HepG2 (cell line): ENCODE data around the gene GNPAT. TPM values are rescaled to one million over a fixed set of nuclear protein-coding genes. Genes with fewer than 3 reads are reported as not detected.
A peak's percentile ranks its signal among the peaks of the same experiment; 100 is the strongest.

Source experiments
- BCL6 ChIP-seq: IDR thresholded peaks from 2 replicates; pipeline ENCODE4 v1.6.1; 2016; ENCODE audit warnings: missing genetic modification reagents, missing compliant biosample characterization
- EHMT2 ChIP-seq: fragments of 200-600 bp; sonication (generic); IDR thresholded peaks from 2 replicates; pipeline ENCODE4 v1.7.0; 2017; ENCODE audit warnings: antibody characterized with exemption, low read depth, low read length, borderline replicate concordance
- GZF1 ChIP-seq: sonication (generic); formaldehyde crosslinking; IDR thresholded peaks from 2 replicates; pipeline ENCODE4 v1.5.1; 2020; ENCODE audit warnings: mild to moderate bottlenecking, missing genetic modification reagents
- ISL2 ChIP-seq: sonication (generic); formaldehyde crosslinking; IDR thresholded peaks from 2 replicates; pipeline ENCODE4 v1.5.0; 2020; ENCODE audit warnings: missing genetic modification reagents
- MXD4 ChIP-seq: IDR thresholded peaks from 2 replicates; pipeline ENCODE4 v1.6.1; 2016; ENCODE audit warnings: mild to moderate bottlenecking, missing biosample characterization, missing genetic modification reagents
- NCOA5 ChIP-seq: sonication (generic); formaldehyde crosslinking; IDR thresholded peaks from 2 replicates; pipeline ENCODE4 v1.4.0; 2020; ENCODE audit warnings: missing genetic modification reagents
- NCOR1 ChIP-seq: fragments of 200-600 bp; sonication (generic); IDR thresholded peaks from 2 replicates; pipeline ENCODE4 v1.7.0; 2017; ENCODE audit warnings: antibody characterized with exemption, low read length, borderline replicate concordance
- PAX8 ChIP-seq: sonication (generic); formaldehyde crosslinking; IDR thresholded peaks from 2 replicates; pipeline ENCODE4 v1.8.0; 2022; ENCODE audit warnings: mild to moderate bottlenecking, missing genetic modification reagents, borderline replicate concordance
- RELA ChIP-seq: sonication (generic); formaldehyde crosslinking; IDR thresholded peaks from 2 replicates; pipeline ENCODE4 v1.4.0; 2020; ENCODE audit warnings: missing genetic modification reagents
- RXRA ChIP-seq: sonication (generic); formaldehyde crosslinking; IDR thresholded peaks from 2 replicates; pipeline ENCODE4 v1.5.1; 2020; ENCODE audit warnings: missing genetic modification reagents
- ZNF282 ChIP-seq: fragments of 450-650 bp; IDR thresholded peaks from 2 replicates; pipeline ENCODE4 v1.6.1; 2018; ENCODE audit not compliant: partially characterized antibody
- ZNF333 ChIP-seq: sonication (generic); formaldehyde crosslinking; IDR thresholded peaks from 2 replicates; pipeline ENCODE4 v1.4.0; 2020; ENCODE audit warnings: mild to moderate bottlenecking, missing genetic modification reagents, borderline replicate concordance
- ZNF569 ChIP-seq: sonication (generic); formaldehyde crosslinking; IDR thresholded peaks from 2 replicates; pipeline ENCODE4 v1.5.0; 2020; ENCODE audit warnings: mild to moderate bottlenecking, missing genetic modification reagents, moderate library complexity, borderline replicate concordance
- ZNF746 ChIP-seq: sonication (generic); formaldehyde crosslinking; IDR thresholded peaks from 2 replicates; pipeline ENCODE4 v1.8.0; 2022; ENCODE audit warnings: mild to moderate bottlenecking, missing genetic modification reagents
- polyA plus RNA-seq, 8 experiments: library from polyadenylated mRNA; depleted of rRNA in 3 of 8; stranded (reverse) in 7 of 8; unstranded in 1 of 8; fragments of >200 nt; fragmentation: Illumina TruSeq in 4 of 8; extraction: Trizol in 4 of 8; gene quantifications; 2 replicates each; pipeline versions ENCODE4 v1.2.1 to v1.2.3, GENCODE V29; 2011 to 2016; ENCODE audit warnings: low read depth in 4 of 8, missing spikeins in 1 of 8, mixed read lengths in 1 of 8; ENCODE audit not compliant: insufficient read depth in 1 of 8
- total RNA-seq, 5 experiments: library from RNA; depleted of rRNA; stranded (reverse); fragments of >200 nt; fragmentation: Illumina TruSeq; extraction: Trizol; gene quantifications; 2 replicates each; pipeline ENCODE4 v1.2.3, GENCODE V29; 2016; ENCODE audit warnings: low read depth in 1 of 5
- TF ChIP-seq, protein P1 (sequence below): sonication (generic); formaldehyde crosslinking; IDR thresholded peaks from 2 replicates; pipeline ENCODE4 v1.4.0; 2020; ENCODE audit warnings: low read depth, missing genetic modification reagents
- TF ChIP-seq, protein P2 (sequence below): IDR thresholded peaks from 2 replicates; pipeline ENCODE4 v1.6.1; 2018; ENCODE audit warnings: missing genetic modification reagents, mild to moderate bottlenecking, missing compliant biosample characterization
- TF ChIP-seq, protein P3 (sequence below): sonication (generic); formaldehyde crosslinking; IDR thresholded peaks from 2 replicates; pipeline ENCODE4 v1.5.0; 2020; ENCODE audit warnings: missing genetic modification reagents, mild to moderate bottlenecking, borderline replicate concordance
- TF ChIP-seq, protein P4 (sequence below): sonication (generic); formaldehyde crosslinking; IDR thresholded peaks from 2 replicates; pipeline ENCODE4 v1.4.0; 2020; ENCODE audit warnings: missing genetic modification reagents
- TF ChIP-seq, protein P5 (sequence below): IDR thresholded peaks from 2 replicates; pipeline ENCODE4 v1.6.1; 2016; ENCODE audit warnings: mild to moderate bottlenecking

Gene GNPAT
- total and polyA plus RNA-seq, 2 of the 13 experiments (the other 11 are each of a cell fraction or from before 2014, with no cell fraction given): 58.3 to 114 TPM

DNA sequence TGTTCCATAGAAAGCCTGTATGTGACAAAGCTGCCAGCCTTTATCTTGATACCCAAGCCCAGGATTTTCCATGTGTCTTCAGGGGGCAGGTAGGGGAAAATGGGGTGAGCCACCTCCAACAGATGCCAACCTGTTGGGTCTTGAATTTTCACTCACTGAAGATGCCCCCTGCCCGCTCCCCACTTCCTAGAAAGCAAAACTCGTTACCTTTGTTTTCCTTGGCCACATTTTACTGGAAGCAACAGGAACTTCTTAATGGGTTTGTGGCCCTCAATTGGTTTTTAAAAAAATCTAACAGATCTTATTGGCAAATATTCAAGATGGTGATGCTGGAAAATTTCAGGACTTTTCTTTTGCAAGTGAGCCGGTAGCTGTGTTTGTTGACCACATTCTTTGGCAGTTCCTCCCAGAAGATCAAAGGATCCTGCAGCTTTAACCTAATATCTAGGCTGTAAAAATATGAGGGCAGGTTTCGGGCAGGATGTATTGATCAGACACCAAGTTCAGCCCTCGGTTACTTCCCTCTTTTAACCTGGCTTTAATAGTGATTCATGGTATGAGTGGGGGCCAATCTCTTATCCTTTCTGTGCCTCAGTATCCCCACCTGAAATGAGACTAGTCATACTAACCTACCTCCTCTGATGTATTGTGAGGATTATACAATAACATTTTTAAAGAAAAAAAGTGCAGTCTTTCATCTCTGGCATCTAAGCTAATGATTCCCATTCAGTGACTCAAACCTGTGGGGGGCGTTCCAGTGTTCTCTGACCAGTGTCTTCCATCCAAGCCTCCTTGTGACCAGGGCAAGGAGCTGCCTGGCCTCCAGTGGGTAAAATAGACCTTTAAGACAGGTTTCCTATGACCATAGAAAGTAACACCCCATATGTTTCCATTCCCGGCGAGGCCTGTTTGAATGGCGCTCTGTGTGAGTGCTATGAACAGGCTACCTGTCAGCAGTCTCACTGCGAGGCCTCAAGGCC, 21.3 kb upstream of the GNPAT start (continued):
- TF ChIP-seq, protein P1, sequence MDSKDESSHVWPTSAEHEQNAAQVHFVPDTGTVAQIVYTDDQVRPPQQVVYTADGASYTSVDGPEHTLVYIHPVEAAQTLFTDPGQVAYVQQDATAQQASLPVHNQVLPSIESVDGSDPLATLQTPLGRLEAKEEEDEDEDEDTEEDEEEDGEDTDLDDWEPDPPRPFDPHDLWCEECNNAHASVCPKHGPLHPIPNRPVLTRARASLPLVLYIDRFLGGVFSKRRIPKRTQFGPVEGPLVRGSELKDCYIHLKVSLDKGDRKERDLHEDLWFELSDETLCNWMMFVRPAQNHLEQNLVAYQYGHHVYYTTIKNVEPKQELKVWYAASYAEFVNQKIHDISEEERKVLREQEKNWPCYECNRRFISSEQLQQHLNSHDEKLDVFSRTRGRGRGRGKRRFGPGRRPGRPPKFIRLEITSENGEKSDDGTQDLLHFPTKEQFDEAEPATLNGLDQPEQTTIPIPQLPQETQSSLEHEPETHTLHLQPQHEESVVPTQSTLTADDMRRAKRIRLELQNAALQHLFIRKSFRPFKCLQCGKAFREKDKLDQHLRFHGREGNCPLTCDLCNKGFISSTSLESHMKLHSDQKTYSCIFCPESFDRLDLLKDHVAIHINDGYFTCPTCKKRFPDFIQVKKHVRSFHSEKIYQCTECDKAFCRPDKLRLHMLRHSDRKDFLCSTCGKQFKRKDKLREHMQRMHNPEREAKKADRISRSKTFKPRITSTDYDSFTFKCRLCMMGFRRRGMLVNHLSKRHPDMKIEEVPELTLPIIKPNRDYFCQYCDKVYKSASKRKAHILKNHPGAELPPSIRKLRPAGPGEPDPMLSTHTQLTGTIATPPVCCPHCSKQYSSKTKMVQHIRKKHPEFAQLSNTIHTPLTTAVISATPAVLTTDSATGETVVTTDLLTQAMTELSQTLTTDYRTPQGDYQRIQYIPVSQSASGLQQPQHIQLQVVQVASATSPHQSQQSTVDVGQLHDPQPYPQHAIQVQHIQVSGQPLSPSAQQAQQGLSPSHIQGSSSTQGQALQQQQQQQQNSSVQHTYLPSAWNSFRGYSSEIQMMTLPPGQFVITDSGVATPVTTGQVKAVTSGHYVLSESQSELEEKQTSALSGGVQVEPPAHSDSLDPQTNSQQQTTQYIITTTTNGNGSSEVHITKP (CRISPR knock-in tag): no peak
- TF ChIP-seq NCOA5 (CRISPR knock-in tag) (no peak), MXD4 (no peak), RELA (no peak), PAX8 (CRISPR knock-in tag) (no peak), ZNF333 (CRISPR knock-in tag) (no peak), RXRA (CRISPR knock-in tag) (no peak; the same call in 1 of the 2 replicates), NCOR1 (peak; percentile 53; the same call in 1 of the 2 replicates), ZNF282 (no peak), EHMT2 (peak; percentile 79), ZNF569 (CRISPR knock-in tag) (0 out of 2 replicates have a peak, but pooled peaks have one; percentile 40), ZNF746 (CRISPR knock-in tag) (no peak), ISL2 (CRISPR knock-in tag) (peak; percentile 90), GZF1 (CRISPR knock-in tag) (no peak), BCL6 (peak; percentile 88)
- TF ChIP-seq, protein P2, sequence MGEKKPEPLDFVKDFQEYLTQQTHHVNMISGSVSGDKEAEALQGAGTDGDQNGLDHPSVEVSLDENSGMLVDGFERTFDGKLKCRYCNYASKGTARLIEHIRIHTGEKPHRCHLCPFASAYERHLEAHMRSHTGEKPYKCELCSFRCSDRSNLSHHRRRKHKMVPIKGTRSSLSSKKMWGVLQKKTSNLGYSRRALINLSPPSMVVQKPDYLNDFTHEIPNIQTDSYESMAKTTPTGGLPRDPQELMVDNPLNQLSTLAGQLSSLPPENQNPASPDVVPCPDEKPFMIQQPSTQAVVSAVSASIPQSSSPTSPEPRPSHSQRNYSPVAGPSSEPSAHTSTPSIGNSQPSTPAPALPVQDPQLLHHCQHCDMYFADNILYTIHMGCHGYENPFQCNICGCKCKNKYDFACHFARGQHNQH (CRISPR knock-in tag): 0 out of 2 replicates have a peak, but pooled peaks have one; percentile 30
- TF ChIP-seq, protein P3, sequence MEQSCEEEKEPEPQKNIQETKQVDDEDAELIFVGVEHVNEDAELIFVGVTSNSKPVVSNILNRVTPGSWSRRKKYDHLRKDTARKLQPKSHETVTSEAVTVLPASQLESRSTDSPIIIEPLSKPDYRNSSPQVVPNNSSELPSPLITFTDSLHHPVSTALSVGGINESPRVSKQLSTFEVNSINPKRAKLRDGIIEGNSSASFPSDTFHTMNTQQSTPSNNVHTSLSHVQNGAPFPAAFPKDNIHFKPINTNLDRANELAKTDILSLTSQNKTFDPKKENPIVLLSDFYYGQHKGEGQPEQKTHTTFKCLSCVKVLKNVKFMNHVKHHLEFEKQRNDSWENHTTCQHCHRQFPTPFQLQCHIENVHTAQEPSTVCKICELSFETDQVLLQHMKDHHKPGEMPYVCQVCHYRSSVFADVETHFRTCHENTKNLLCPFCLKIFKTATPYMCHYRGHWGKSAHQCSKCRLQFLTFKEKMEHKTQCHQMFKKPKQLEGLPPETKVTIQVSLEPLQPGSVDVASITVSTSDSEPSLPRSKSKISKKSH: no peak
- TF ChIP-seq, protein P4, sequence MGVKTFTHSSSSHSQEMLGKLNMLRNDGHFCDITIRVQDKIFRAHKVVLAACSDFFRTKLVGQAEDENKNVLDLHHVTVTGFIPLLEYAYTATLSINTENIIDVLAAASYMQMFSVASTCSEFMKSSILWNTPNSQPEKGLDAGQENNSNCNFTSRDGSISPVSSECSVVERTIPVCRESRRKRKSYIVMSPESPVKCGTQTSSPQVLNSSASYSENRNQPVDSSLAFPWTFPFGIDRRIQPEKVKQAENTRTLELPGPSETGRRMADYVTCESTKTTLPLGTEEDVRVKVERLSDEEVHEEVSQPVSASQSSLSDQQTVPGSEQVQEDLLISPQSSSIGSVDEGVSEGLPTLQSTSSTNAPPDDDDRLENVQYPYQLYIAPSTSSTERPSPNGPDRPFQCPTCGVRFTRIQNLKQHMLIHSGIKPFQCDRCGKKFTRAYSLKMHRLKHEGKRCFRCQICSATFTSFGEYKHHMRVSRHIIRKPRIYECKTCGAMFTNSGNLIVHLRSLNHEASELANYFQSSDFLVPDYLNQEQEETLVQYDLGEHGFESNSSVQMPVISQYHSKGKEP: no peak
- TF ChIP-seq, protein P5, sequence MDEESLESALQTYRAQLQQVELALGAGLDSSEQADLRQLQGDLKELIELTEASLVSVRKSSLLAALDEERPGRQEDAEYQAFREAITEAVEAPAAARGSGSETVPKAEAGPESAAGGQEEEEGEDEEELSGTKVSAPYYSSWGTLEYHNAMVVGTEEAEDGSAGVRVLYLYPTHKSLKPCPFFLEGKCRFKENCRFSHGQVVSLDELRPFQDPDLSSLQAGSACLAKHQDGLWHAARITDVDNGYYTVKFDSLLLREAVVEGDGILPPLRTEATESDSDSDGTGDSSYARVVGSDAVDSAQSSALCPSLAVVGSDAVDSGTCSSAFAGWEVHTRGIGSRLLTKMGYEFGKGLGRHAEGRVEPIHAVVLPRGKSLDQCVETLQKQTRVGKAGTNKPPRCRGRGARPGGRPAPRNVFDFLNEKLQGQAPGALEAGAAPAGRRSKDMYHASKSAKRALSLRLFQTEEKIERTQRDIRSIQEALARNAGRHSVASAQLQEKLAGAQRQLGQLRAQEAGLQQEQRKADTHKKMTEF: peak; percentile 72
